HCT116 (cell line): ENCODE data around the gene CAPG.

Experiments used
- CEBPB ChIP-seq: IDR thresholded peaks from 2 replicates; pipeline ENCODE4 v1.6.1; 2012; ENCODE audit warnings: low read depth
- EGR1 ChIP-seq: IDR thresholded peaks from 2 replicates; pipeline ENCODE4 v1.6.1; 2012; ENCODE audit warnings: low read depth
- EZH2 ChIP-seq: fragments of 200-600 bp; sonication (generic); IDR thresholded peaks from 2 replicates; pipeline ENCODE4 v1.6.1; 2017; ENCODE audit warnings: antibody characterized with exemption, mixed run types
- EZH2phosphoT487 ChIP-seq: fragments of 200-600 bp; IDR thresholded peaks from 2 replicates; pipeline ENCODE4 v1.6.1; 2018; ENCODE audit warnings: antibody characterized with exemption, borderline replicate concordance
- JUND ChIP-seq: IDR thresholded peaks from 2 replicates; pipeline ENCODE4 v1.6.1; 2012
- POLR2A ChIP-seq: IDR thresholded peaks from 2 replicates; pipeline ENCODE4 v1.7.0; 2011; ENCODE audit warnings: borderline replicate concordance; ENCODE audit not compliant: insufficient read depth, insufficient read length; ENCODE audit errors: extremely low read depth
- POLR2AphosphoS5 ChIP-seq: IDR thresholded peaks from 2 replicates; pipeline ENCODE4 v1.6.1; 2011; ENCODE audit warnings: mild to moderate bottlenecking, low read depth, low read length, moderate library complexity
- SIN3A ChIP-seq: IDR thresholded peaks from 2 replicates; pipeline ENCODE4 v1.6.1; 2012; ENCODE audit warnings: low read depth
- ZFX ChIP-seq: fragments of 450-650 bp; IDR thresholded peaks from 2 replicates; pipeline ENCODE4 v1.6.1; 2017
- TF ChIP-seq, protein P1 (sequence below), 3 experiments: fragments of 200-600 bp in 1 of 3; sonication (generic) in 1 of 3; IDR thresholded peaks in 2 of 3; conservative IDR thresholded peaks in 1 of 3; 2 replicates each; pipeline ENCODE4 v1.5.1; 2012 to 2017; ENCODE audit warnings: low read depth in 2 of 3, low read length in 2 of 3, antibody characterized with exemption in 1 of 3, borderline replicate concordance in 1 of 3, control low read depth in 1 of 3, mild to moderate bottlenecking in 1 of 3, mixed read lengths in 1 of 3, mixed run types in 1 of 3, moderate library complexity in 1 of 3; ENCODE audit not compliant: insufficient read depth in 1 of 3
- TF ChIP-seq, protein P2 (sequence below): IDR thresholded peaks from 2 replicates; pipeline ENCODE4 v1.6.1; 2011; ENCODE audit warnings: mild to moderate bottlenecking, low read length, moderate library complexity; ENCODE audit not compliant: insufficient replicate concordance; ENCODE audit errors: extremely low read depth
- TF ChIP-seq, protein P3 (sequence below): IDR thresholded peaks from 2 replicates; pipeline ENCODE4 v1.6.1; 2012; ENCODE audit warnings: low read depth

DNA sequence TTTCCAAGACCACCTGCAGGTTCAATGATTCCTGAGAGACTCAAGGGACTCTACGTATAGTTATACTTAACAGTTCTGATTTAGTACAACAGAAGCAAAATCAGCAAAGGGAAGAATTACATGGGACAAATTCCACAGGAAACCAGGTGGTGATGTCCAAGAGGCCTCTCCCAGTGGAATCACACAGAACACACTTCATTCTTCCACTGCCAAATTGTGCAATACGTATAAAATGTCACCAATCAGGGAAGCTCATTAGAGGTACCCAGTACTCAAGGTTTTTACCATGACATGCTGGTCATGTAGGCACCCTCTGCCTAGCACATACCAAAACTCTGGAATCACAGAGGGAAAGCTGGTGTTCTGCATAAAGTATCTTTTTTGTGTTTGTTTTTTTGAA is 22.4 kb downstream of the CAPG start:
- TF ChIP-seq POLR2A (no peak), EZH2 (no peak), CEBPB (no peak), JUND (no peak), POLR2AphosphoS5 (no peak), SIN3A (no peak), ZFX (no peak), EZH2phosphoT487 (no peak), EGR1 (no peak)
- TF ChIP-seq, protein P1, sequence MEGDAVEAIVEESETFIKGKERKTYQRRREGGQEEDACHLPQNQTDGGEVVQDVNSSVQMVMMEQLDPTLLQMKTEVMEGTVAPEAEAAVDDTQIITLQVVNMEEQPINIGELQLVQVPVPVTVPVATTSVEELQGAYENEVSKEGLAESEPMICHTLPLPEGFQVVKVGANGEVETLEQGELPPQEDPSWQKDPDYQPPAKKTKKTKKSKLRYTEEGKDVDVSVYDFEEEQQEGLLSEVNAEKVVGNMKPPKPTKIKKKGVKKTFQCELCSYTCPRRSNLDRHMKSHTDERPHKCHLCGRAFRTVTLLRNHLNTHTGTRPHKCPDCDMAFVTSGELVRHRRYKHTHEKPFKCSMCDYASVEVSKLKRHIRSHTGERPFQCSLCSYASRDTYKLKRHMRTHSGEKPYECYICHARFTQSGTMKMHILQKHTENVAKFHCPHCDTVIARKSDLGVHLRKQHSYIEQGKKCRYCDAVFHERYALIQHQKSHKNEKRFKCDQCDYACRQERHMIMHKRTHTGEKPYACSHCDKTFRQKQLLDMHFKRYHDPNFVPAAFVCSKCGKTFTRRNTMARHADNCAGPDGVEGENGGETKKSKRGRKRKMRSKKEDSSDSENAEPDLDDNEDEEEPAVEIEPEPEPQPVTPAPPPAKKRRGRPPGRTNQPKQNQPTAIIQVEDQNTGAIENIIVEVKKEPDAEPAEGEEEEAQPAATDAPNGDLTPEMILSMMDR (IDR thresholded peaks at IDR 0.05 in 2 of 3, conservative IDR thresholded peaks at IDR 0.05 in 1 of 3; ENCODE audit: borderline replicate concordance in 1 of 3, insufficient read depth in 1 of 3, low read depth in 2 of 3, low read length in 2 of 3): no peak
- TF ChIP-seq, protein P2, sequence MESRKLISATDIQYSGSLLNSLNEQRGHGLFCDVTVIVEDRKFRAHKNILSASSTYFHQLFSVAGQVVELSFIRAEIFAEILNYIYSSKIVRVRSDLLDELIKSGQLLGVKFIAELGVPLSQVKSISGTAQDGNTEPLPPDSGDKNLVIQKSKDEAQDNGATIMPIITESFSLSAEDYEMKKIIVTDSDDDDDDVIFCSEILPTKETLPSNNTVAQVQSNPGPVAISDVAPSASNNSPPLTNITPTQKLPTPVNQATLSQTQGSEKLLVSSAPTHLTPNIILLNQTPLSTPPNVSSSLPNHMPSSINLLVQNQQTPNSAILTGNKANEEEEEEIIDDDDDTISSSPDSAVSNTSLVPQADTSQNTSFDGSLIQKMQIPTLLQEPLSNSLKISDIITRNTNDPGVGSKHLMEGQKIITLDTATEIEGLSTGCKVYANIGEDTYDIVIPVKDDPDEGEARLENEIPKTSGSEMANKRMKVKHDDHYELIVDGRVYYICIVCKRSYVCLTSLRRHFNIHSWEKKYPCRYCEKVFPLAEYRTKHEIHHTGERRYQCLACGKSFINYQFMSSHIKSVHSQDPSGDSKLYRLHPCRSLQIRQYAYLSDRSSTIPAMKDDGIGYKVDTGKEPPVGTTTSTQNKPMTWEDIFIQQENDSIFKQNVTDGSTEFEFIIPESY: no peak
- TF ChIP-seq, protein P3, sequence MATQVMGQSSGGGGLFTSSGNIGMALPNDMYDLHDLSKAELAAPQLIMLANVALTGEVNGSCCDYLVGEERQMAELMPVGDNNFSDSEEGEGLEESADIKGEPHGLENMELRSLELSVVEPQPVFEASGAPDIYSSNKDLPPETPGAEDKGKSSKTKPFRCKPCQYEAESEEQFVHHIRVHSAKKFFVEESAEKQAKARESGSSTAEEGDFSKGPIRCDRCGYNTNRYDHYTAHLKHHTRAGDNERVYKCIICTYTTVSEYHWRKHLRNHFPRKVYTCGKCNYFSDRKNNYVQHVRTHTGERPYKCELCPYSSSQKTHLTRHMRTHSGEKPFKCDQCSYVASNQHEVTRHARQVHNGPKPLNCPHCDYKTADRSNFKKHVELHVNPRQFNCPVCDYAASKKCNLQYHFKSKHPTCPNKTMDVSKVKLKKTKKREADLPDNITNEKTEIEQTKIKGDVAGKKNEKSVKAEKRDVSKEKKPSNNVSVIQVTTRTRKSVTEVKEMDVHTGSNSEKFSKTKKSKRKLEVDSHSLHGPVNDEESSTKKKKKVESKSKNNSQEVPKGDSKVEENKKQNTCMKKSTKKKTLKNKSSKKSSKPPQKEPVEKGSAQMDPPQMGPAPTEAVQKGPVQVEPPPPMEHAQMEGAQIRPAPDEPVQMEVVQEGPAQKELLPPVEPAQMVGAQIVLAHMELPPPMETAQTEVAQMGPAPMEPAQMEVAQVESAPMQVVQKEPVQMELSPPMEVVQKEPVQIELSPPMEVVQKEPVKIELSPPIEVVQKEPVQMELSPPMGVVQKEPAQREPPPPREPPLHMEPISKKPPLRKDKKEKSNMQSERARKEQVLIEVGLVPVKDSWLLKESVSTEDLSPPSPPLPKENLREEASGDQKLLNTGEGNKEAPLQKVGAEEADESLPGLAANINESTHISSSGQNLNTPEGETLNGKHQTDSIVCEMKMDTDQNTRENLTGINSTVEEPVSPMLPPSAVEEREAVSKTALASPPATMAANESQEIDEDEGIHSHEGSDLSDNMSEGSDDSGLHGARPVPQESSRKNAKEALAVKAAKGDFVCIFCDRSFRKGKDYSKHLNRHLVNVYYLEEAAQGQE: no peak
